ENCODE measurements around the gene CCRL2. TPM values are rescaled to one million over a fixed set of nuclear protein-coding genes. Genes with fewer than 3 reads are reported as not detected.

CCRL2 gene
- total and polyA plus RNA-seq, 2 of the 4 experiments (the other 2 are of a cell fraction): 0.29 to 0.36 TPM

DNA sequence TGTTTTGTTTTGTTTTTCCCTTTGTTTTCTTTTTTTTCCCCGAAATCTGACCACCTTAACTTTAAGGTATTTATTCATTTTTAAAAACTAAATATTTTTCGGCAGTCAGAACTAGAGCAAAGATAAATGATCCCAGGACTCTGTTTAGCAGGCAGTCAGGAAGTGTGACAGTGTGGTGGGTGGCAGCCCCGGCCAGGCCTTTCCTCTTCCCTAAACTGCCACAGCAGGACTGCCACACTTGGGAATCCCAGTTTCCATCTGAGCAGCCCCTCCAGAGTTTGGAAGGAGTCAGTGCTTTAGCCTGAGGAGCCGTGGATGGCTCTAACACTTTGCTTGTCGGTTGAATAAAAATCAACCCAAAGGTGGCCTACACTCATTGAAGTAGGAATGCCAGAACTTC, 6.9 kb downstream of the CCRL2 start:
- in situ Hi-C loops (cut with MboI; ENCODE audit: low sequenced_read_pairs): no loop called here
- no peak overlapping the region for H2AK9ac ChIP-seq (replicated peaks; ENCODE audit: low read depth, low read length, poor library complexity)
- 100% methylated on average over 1 of the region's 5 CpGs; no CpG with 5 or more reads in 1 of the 2 experiments for WGBS, 2 experiments (ENCODE audit: extremely low coverage in 2 of 2, insufficient read length in 1 of 2)
- H3K56ac ChIP-seq (ENCODE audit: extremely low read depth, insufficient read depth, low read length): no peak overlapping the region
- DNase-seq: no peak
- H4K8ac ChIP-seq (ENCODE audit: low read depth in 2 of 2, low read length in 2 of 2): no peak overlapping the region
- no peaks in the 10 kb centered on the region for H3K9me1 ChIP-seq (ENCODE audit: insufficient read depth, low read length)
- intact Hi-C loops (cut with micrococcal nuclease): no loop called here
- H3K79me1 ChIP-seq (ENCODE audit: low read depth in 1 of 2, low read length in 2 of 2): no peaks in the 10 kb centered on the region
- no peak overlapping the region for H2BK120ac ChIP-seq (ENCODE audit: low read depth, low read length)
- dilution Hi-C loops (cut with HindIII; ENCODE audit: low sequenced_read_pairs, unreplicated experiment): no loop called here
- no peaks in the 10 kb centered on the region for H4K20me1 ChIP-seq (ENCODE audit: insufficient read depth, low read length)
- no peak overlapping the region for H2AFZ ChIP-seq (replicated peaks; ENCODE audit: low read length, poor library complexity)
- H3K27me3 ChIP-seq (ENCODE audit: control insufficient read depth, insufficient read depth, low read length): peaks cover 4% of the 10 kb centered on the region; the same call in 1 of the 2 replicates
- H2AK5ac ChIP-seq (ENCODE audit: low read depth, low read length): no peak overlapping the region
- H3K4me1 ChIP-seq (ENCODE audit: control insufficient read depth, insufficient read depth, low read length): peaks cover 2% of the 10 kb centered on the region
- no peak overlapping the region for H3K14ac ChIP-seq (replicated peaks; ENCODE audit: low read depth, low read length)
- H2BK5ac ChIP-seq (ENCODE audit: low read depth, low read length, poor library complexity, severe bottlenecking): no peak overlapping the region
- H4K5ac ChIP-seq (ENCODE audit: low read depth, low read length): no peak overlapping the region
- no peak for TF ChIP-seq RAD21 (IDR thresholded peaks at IDR 0.05; ENCODE audit: low read length)
- no peak for ATAC-seq (ENCODE audit: low read depth)
- H2BK20ac ChIP-seq (ENCODE audit: low read depth, low read length): no peak overlapping the region
- H2BK15ac ChIP-seq (ENCODE audit: low read depth, low read length): no peak overlapping the region
- no peaks in the 10 kb centered on the region for H3K9me3 ChIP-seq (ENCODE audit: control insufficient read depth, insufficient read depth, low read length)
- H3K9ac ChIP-seq (ENCODE audit: low read depth, low read length): no peak overlapping the region
- H3K4me3 ChIP-seq (ENCODE audit: insufficient read depth, low read depth, low read length): no peak overlapping the region
- no peak overlapping the region for H3K4ac ChIP-seq (ENCODE audit: low read depth, low read length)
- no peak overlapping the region for H3K27ac ChIP-seq (ENCODE audit: insufficient read depth, low read length)
- ChIA-PET POLR2A (ENCODE audit: unreplicated experiment) (no interaction called here), CTCF (no interaction called here)
- H4K91ac ChIP-seq (ENCODE audit: insufficient read depth, low read depth, low read length): no peak overlapping the region
- H3K18ac ChIP-seq (ENCODE audit: low read depth, low read length): no peak overlapping the region
- BruUV-seq (replicated peaks): no TSS peak
- no peak overlapping the region for H3K4me2 ChIP-seq (ENCODE audit: low read depth, low read length)
- no peak overlapping the region for H3K23ac ChIP-seq (ENCODE audit: low read depth, low read length)
- H3K36me3 ChIP-seq (ENCODE audit: control insufficient read depth, insufficient read depth, low read length): no peaks in the 10 kb centered on the region
